Neural cell (in vitro differentiated cells): ENCODE data around the gene SELENOV. TPM values are rescaled to one million over a fixed set of nuclear protein-coding genes. Genes with fewer than 3 reads are reported as not detected.

Source experiments
- H2AFZ ChIP-seq: fragments of 200-600, 300-800 bp; sonication (generic), shearing (Covaris generic); 2 replicates; pipeline ENCODE4 v1.6.0; 2014; ENCODE audit warnings: low read depth, mild to moderate bottlenecking, antibody characterized with exemption, low read length, moderate library complexity
- H3F3A ChIP-seq: fragments of 200-600 bp; shearing (Covaris generic); 2 replicates; pipeline ENCODE4 v1.6.1; 2016; ENCODE audit warnings: mild to moderate bottlenecking, moderate library complexity, mixed read lengths, antibody characterized with exemption, low read length; ENCODE audit not compliant: insufficient read depth, poor library complexity, severe bottlenecking
- H3K27ac ChIP-seq: fragments of 200-600, 300-800 bp; sonication (generic), shearing (Covaris generic); 2 replicates; pipeline ENCODE4 v1.5.1; 2014; ENCODE audit warnings: mild to moderate bottlenecking, low read length, moderate library complexity
- H3K27me3 ChIP-seq: fragments of 300-800, 200-600 bp; sonication (generic), shearing (Covaris generic); 2 replicates; pipeline ENCODE4 v1.6.0; 2014; ENCODE audit warnings: mild to moderate bottlenecking, low read depth, low read length, moderate library complexity; ENCODE audit not compliant: insufficient read depth
- H3K36me3 ChIP-seq: fragments of 300-800, 200-600 bp; sonication (generic), shearing (Covaris generic); 2 replicates; pipeline ENCODE4 v1.5.1; 2014; ENCODE audit warnings: mild to moderate bottlenecking, antibody characterized with exemption, low read length, moderate library complexity; ENCODE audit not compliant: insufficient read depth
- H3K4me2 ChIP-seq: fragments of 300-800, 200-600 bp; sonication (generic), shearing (Covaris generic); 2 replicates; pipeline ENCODE4 v1.6.0; 2014; ENCODE audit warnings: mild to moderate bottlenecking, low read length
- H3K4me3 ChIP-seq: fragments of 300-800, 200-600 bp; sonication (generic), shearing (Covaris generic); 2 replicates; pipeline ENCODE4 v1.5.1; 2014; ENCODE audit warnings: mild to moderate bottlenecking, low read length, moderate library complexity
- H3K79me2 ChIP-seq: fragments of 200-600 bp; shearing (Covaris generic); replicated peaks from 2 replicates; pipeline ENCODE4 v1.6.0; 2014; ENCODE audit warnings: mild to moderate bottlenecking, low read length, moderate library complexity; ENCODE audit not compliant: insufficient read depth
- H3K9ac ChIP-seq: fragments of 300-800, 200-600 bp; sonication (generic), shearing (Covaris generic); 2 replicates; pipeline ENCODE4 v1.6.1; 2016; ENCODE audit warnings: mild to moderate bottlenecking, low read length, mixed read lengths
- H3K9me2 ChIP-seq: fragments of 200-600 bp; shearing (Covaris generic); 2 replicates; pipeline ENCODE4 v1.6.1; 2016; ENCODE audit warnings: mild to moderate bottlenecking, low read length, mixed read lengths; ENCODE audit not compliant: insufficient read depth
- H3K9me3 ChIP-seq: fragments of 200-600, 300-800 bp; sonication (generic), shearing (Covaris generic); 2 replicates; pipeline ENCODE4 v1.6.1; 2016; ENCODE audit warnings: mild to moderate bottlenecking, mixed run types, low read length, moderate library complexity, mixed read lengths
- H4K20me1 ChIP-seq: fragments of 200-600 bp; shearing (Covaris generic); 2 replicates; pipeline ENCODE4 v1.6.1; 2016; ENCODE audit warnings: mild to moderate bottlenecking, mixed run types; ENCODE audit not compliant: insufficient read depth
- CTCF ChIP-seq: fragments of 450-650 bp; IDR thresholded peaks from 2 replicates; pipeline ENCODE4 v1.5.1; 2014; ENCODE audit warnings: antibody characterized with exemption, mild to moderate bottlenecking, moderate library complexity; ENCODE audit not compliant: poor library complexity, severe bottlenecking
- EP300 ChIP-seq: fragments of 450-650 bp; conservative IDR thresholded peaks from 2 replicates; pipeline ENCODE4 v1.6.1; 2014; ENCODE audit warnings: antibody characterized with exemption, mild to moderate bottlenecking, moderate library complexity; ENCODE audit not compliant: poor library complexity, severe bottlenecking
- EZH2 ChIP-seq: fragments of 200-600, 300-800 bp; shearing (Covaris generic), sonication (generic); IDR thresholded peaks from 2 replicates; pipeline ENCODE4 v1.6.1; 2014; ENCODE audit warnings: antibody characterized with exemption, low read length, borderline replicate concordance, mild to moderate bottlenecking; ENCODE audit not compliant: insufficient read depth, poor library complexity, severe bottlenecking
- MXI1 ChIP-seq: fragments of 450-650 bp; conservative IDR thresholded peaks from 2 replicates; pipeline ENCODE4 v1.6.1; 2014; ENCODE audit warnings: antibody characterized with exemption, mild to moderate bottlenecking; ENCODE audit not compliant: poor library complexity, severe bottlenecking
- POLR2AphosphoS5 ChIP-seq: IDR thresholded peaks from 2 replicates; pipeline ENCODE4 v1.6.1; 2012
- RAD21 ChIP-seq: fragments of 450-650 bp; conservative IDR thresholded peaks from 2 replicates; pipeline ENCODE4 v1.6.1; 2014; ENCODE audit warnings: antibody characterized with exemption, mild to moderate bottlenecking, moderate library complexity
- REST ChIP-seq: IDR thresholded peaks from 2 replicates; pipeline ENCODE4 v1.6.1; 2012; ENCODE audit warnings: borderline replicate concordance
- SMC3 ChIP-seq: fragments of 450-650 bp; conservative IDR thresholded peaks from 2 replicates; pipeline ENCODE4 v1.6.1; 2014; ENCODE audit warnings: antibody characterized with exemption, mild to moderate bottlenecking, moderate library complexity; ENCODE audit not compliant: poor library complexity
- TAF1 ChIP-seq: IDR thresholded peaks from 2 replicates; pipeline ENCODE4 v1.6.1; 2012; ENCODE audit warnings: low read depth
- polyA minus RNA-seq: library from RNA; depleted of rRNA, polyadenylated mRNA; stranded (reverse); fragments of >200 nt; gene quantifications from 2 replicates; pipeline ENCODE4 v1.2.3, GENCODE V29; 2014
- polyA plus RNA-seq: library from polyadenylated mRNA; depleted of rRNA; stranded (reverse); fragments of >200 nt; gene quantifications from 2 replicates; pipeline ENCODE4 v1.2.3, GENCODE V29; 2014

Gene SELENOV
- 1.3 TPM in 1 of 2 replicates, not detected in the other for polyA plus RNA-seq
- not detected in 2 replicates for polyA minus RNA-seq

DNA sequence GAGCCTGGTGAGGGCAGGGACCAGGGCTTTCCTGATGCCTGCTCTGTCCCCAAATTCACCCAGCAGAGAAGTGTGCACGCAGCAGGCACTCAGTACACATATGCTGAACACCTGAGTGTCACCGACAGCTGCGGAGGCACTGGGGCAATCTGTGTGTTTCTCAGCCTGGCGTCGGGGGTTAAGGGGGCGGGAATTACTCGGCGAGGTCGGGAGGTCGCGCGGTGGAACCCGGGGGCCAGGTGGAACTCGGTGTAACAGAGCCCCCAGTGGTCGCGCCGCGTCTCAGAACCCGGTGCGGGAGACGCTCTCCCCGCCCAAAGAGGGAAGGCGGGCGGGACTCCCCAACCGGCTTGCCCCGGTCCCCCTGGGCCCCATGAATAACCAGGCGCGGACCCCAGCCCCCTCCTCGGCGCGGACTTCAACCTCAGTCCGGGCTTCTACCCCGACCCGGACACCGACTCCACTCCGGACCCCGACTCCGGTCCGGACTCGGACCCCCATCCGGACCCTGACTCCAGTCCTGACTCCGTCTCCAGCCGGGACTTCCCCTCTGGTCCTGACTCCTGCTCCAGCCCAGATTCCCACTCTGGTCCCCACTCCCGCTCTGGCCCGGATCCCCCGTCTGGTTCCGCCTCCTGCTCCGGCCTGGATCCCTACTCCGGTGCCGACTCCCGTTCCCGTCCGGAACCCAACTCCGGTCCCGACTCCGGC, at the start of gene SELENOV:
SELENOV (plus strand) TSS at position 300 of the 711 bp plus-strand sequence; CDS start at position 374, 74 bp downstream.
- Histone ChIP-seq H3K4me3 (peak within 1 kb of the TSS; percentile 62), H4K20me1 (no peaks in the 10 kb centered on the region), H3F3A (no peaks in the 10 kb centered on the region), H3K36me3 (no peaks in the 10 kb centered on the region), H3K9me2 (no peaks in the 10 kb centered on the region), H3K27me3 (peaks cover 39% of the 10 kb centered on the region), H3K9ac (peak within 1 kb of the TSS; percentile 26), H2AFZ (no peak within 1 kb of the TSS), H3K79me2 (no peaks in the 10 kb centered on the region), H3K27ac (no peak within 1 kb of the TSS), H3K4me2 (no peak within 1 kb of the TSS), H3K9me3 (no peaks in the 10 kb centered on the region)
- TF ChIP-seq EP300 (no peak), RAD21 (no peak), TAF1 (no peak), CTCF (peak; percentile 40)

DNA sequence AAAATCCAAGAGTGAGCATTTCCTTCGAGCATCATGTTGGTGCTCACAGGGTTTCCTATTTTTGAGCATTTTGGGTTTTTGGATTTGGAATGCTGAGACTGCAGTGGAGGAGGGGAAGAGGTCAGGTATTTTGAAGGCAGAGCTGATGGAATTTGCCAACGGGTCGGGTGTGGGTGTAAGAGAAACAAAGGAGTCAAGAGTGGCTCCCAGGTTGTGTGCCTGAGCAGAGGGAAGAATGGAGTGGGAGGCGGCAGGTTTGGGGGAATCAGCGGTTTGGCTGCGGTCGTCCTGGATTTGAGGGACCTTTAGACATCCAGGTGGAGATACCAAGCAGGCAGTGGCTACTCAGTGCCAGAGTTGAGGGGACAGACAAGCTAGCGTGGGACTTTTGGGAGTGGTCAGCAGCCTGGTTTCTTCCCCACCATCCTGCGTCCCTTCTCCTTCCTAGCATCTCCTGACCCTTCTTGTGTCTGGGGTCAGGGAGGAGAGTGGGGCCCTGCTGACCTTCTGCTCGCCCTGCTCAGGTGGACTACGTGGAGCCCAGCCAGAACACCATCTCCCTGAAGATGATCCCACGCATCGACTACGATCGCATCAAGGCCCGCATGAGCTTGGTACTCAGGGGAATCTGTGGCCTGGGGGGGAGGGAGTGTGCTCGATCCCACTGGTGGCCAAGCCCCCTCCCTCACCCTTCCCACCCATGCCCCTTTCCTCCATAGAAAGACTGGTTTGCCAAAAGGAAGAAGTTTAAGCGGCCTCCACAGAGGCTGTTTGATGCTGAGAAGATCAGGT, 48.8 kb upstream of the SELENOV start:
- H3K9ac ChIP-seq, result no peak overlapping the region
- H3K27ac ChIP-seq, result no peak overlapping the region
- no peaks in the 10 kb centered on the region for H3K79me2 ChIP-seq
- peaks cover 8% of the 10 kb centered on the region for H3K36me3 ChIP-seq
- H3K27me3 ChIP-seq, result no peaks in the 10 kb centered on the region
- no peak overlapping the region for H2AFZ ChIP-seq
- TF ChIP-seq EZH2 (no peak), EP300 (no peak)
- H3K9me3 ChIP-seq, result no peaks in the 10 kb centered on the region
- no peaks in the 10 kb centered on the region for H3K9me2 ChIP-seq
- H4K20me1 ChIP-seq, result no peaks in the 10 kb centered on the region
- no peak overlapping the region for H3K4me2 ChIP-seq
- no peaks in the 10 kb centered on the region for H3F3A ChIP-seq
- H3K4me3 ChIP-seq, result no peak overlapping the region

GRCh38 chr19:39467941-39468340, 47.0 kb upstream of the SELENOV start:
- Histone ChIP-seq H3F3A (no peaks in the 10 kb centered on the region), H4K20me1 (no peaks in the 10 kb centered on the region), H3K4me2 (no peak overlapping the region), H3K27ac (no peak overlapping the region), H3K9ac (no peak overlapping the region), H3K4me3 (no peak overlapping the region), H3K9me3 (no peaks in the 10 kb centered on the region), H3K27me3 (no peaks in the 10 kb centered on the region), H3K79me2 (no peaks in the 10 kb centered on the region), H3K36me3 (peaks cover 8% of the 10 kb centered on the region), H2AFZ (no peak overlapping the region), H3K9me2 (no peaks in the 10 kb centered on the region)
- TF ChIP-seq TAF1 (no peak), MXI1 (no peak), POLR2AphosphoS5 (no peak), CTCF (no peak), SMC3 (no peak), RAD21 (no peak), EZH2 (no peak), EP300 (no peak), REST (no peak)
